Mesenchymal stem cell (in vitro differentiated cells and primary cell): ENCODE results near the gene DLG4.

ENCODE experiments used
- DNase-seq: peaks from one replicate; pipeline ENCODE4 v3.0.0-alpha.2; 2013
- H2AFZ ChIP-seq: one replicate; pipeline ENCODE4 v1.6.1; 2013; ENCODE audit warnings: low read depth, mild to moderate bottlenecking, control low read depth, inconsistent platforms, low read length, moderate library complexity
- H2AK5ac ChIP-seq: 2 replicates; pipeline ENCODE4 v1.6.1; 2013; ENCODE audit warnings: low read length, moderate library complexity, mild to moderate bottlenecking, inconsistent platforms; ENCODE audit not compliant: severe bottlenecking
- H2BK120ac ChIP-seq: one replicate; pipeline ENCODE4 v1.6.1; 2013; ENCODE audit warnings: low read depth, mild to moderate bottlenecking, inconsistent platforms, low read length, moderate library complexity
- H2BK12ac ChIP-seq, 2 experiments: one replicate each; pipeline ENCODE4 v1.6.1; 2013; ENCODE audit warnings: inconsistent platforms in 2 of 2, low read length in 2 of 2, mild to moderate bottlenecking in 2 of 2, moderate library complexity in 2 of 2, control low read depth in 1 of 2
- H2BK15ac ChIP-seq: one replicate; pipeline ENCODE4 v1.6.1; 2013; ENCODE audit warnings: mild to moderate bottlenecking, low read depth, inconsistent platforms; ENCODE audit not compliant: poor library complexity, severe bottlenecking
- H2BK5ac ChIP-seq: 2 replicates; pipeline ENCODE4 v1.6.1; 2013; ENCODE audit warnings: low read depth, mild to moderate bottlenecking, low read length, control low read depth, inconsistent platforms; ENCODE audit not compliant: poor library complexity, severe bottlenecking
- H3K14ac ChIP-seq, 2 experiments: one replicate each; pipeline ENCODE4 v1.6.1; 2013; ENCODE audit warnings: inconsistent platforms in 2 of 2, low read length in 2 of 2, control low read depth in 1 of 2, mild to moderate bottlenecking in 1 of 2, moderate library complexity in 1 of 2
- H3K18ac ChIP-seq, 2 experiments: one replicate each; pipeline ENCODE4 v1.6.1; 2013; ENCODE audit warnings: inconsistent platforms in 2 of 2, low read length in 2 of 2, control low read depth in 1 of 2, low read depth in 1 of 2, mild to moderate bottlenecking in 1 of 2
- H3K23ac ChIP-seq, 2 experiments: one replicate each; pipeline ENCODE4 v1.6.1; 2013; ENCODE audit warnings: inconsistent platforms in 2 of 2, low read length in 2 of 2, mild to moderate bottlenecking in 2 of 2, moderate library complexity in 2 of 2, control low read depth in 1 of 2
- H3K27ac ChIP-seq: 2 replicates; pipeline ENCODE4 v1.5.1; 2013; ENCODE audit warnings: mild to moderate bottlenecking, moderate library complexity, low read length, control low read depth, inconsistent platforms; ENCODE audit not compliant: poor library complexity, severe bottlenecking
- H3K27me3 ChIP-seq, 2 experiments: 2 replicates each; pipeline versions ENCODE4 v1.6.1 to v1.7.0; 2013; ENCODE audit warnings: low read length in 2 of 2, mild to moderate bottlenecking in 2 of 2, moderate library complexity in 2 of 2, control low read depth in 1 of 2, inconsistent platforms in 1 of 2; ENCODE audit not compliant: control insufficient read depth in 1 of 2, insufficient read depth in 1 of 2
- H3K36me3 ChIP-seq, 2 experiments: 2 replicates each; pipeline versions ENCODE4 v1.6.1 to v1.7.0; 2013; ENCODE audit warnings: low read length in 2 of 2, control low read depth in 1 of 2, inconsistent platforms in 1 of 2, low read depth in 1 of 2, mild to moderate bottlenecking in 1 of 2; ENCODE audit not compliant: insufficient read depth in 2 of 2, control insufficient read depth in 1 of 2
- H3K4ac ChIP-seq, 2 experiments: one replicate each; pipeline ENCODE4 v1.6.1; 2013; ENCODE audit warnings: inconsistent platforms in 2 of 2, low read length in 2 of 2, mild to moderate bottlenecking in 2 of 2, moderate library complexity in 2 of 2, control low read depth in 1 of 2, low read depth in 1 of 2
- H3K4me1 ChIP-seq: 2 replicates; pipeline ENCODE4 v1.6.1; 2013; ENCODE audit warnings: low read depth, low read length, control low read depth; ENCODE audit not compliant: control insufficient read depth, insufficient read depth
- H3K4me2 ChIP-seq: 2 replicates; pipeline ENCODE4 v1.6.1; 2013; ENCODE audit warnings: low read length, mild to moderate bottlenecking, inconsistent platforms; ENCODE audit not compliant: poor library complexity, severe bottlenecking
- H3K4me3 ChIP-seq, 2 experiments: 2 replicates each; pipeline versions ENCODE4 v1.5.1 to v1.7.0; 2013; ENCODE audit warnings: low read length in 2 of 2, mild to moderate bottlenecking in 2 of 2, control low read depth in 1 of 2, low read depth in 1 of 2; ENCODE audit not compliant: insufficient read depth in 1 of 2
- H3K79me1 ChIP-seq: replicated peaks from 2 replicates; pipeline ENCODE4 v1.6.1; 2013; ENCODE audit warnings: mild to moderate bottlenecking, control low read depth, low read length, inconsistent platforms; ENCODE audit not compliant: poor library complexity, severe bottlenecking
- H3K9ac ChIP-seq: 2 replicates; pipeline ENCODE4 v1.7.0; 2013; ENCODE audit warnings: mild to moderate bottlenecking, low read length, moderate library complexity
- H3K9me3 ChIP-seq: 2 replicates; pipeline ENCODE4 v1.7.0; 2013; ENCODE audit warnings: mild to moderate bottlenecking, low read length; ENCODE audit not compliant: control insufficient read depth
- H4K8ac ChIP-seq: one replicate; pipeline ENCODE4 v1.6.1; 2013; ENCODE audit warnings: inconsistent platforms, mild to moderate bottlenecking, low read length, moderate library complexity
- H4K91ac ChIP-seq: one replicate; pipeline ENCODE4 v1.6.1; 2013; ENCODE audit warnings: mild to moderate bottlenecking, low read length, inconsistent platforms
- WGBS: methylation state at CpG from one replicate; pipeline ENCODE4 v1.1.7; 2013; ENCODE audit warnings: mixed read lengths; 5-methylcytosine and 5-hydroxymethylcytosine counted together

DLG4 gene

DNA sequence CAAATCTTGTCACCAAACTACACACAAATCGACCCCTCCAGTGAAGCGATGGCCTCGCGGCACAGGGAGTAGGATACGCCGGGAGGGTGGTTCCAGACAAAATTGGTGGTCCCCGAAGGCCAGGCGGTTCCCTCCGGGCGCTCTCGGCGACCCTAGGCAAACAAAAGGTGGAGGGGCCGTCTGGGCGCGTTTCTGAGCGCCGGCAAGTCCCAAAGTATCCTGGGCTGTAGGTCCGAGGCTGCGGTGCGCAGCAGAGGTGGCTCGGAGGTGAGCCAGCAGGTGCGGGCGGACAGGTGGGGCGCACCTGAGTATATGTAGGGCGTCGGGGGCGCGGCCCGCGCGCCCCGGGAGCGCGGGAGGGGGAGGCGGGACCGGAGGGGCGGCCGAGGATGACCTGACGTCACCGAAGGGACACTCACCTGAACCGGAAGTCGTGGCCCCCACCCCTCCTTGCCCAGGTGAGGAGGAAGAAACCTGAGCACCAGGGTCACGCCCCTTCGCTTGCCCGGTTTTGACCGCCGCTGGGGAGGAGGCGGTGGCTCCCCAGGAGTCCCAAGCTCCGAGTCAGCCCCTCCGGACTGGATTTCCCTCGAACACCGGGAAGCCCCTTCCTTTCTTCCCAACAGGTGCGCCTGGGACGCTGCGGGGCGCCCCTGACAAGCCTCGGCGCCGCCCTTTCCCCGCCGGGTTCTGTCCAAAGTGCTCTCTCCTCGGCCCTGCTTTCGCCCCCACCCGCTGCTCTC, 42.7 kb upstream of the DLG4 start, which contains the start of gene CLDN7:
CLDN7 (minus strand) TSS at position 287 of the 743 bp plus-strand sequence. CDS start 435 bp downstream, outside the sequence.
- H3K4me2 ChIP-seq: peak within 1 kb of the TSS; percentile 86
- no peak within 1 kb of the TSS for H2BK5ac ChIP-seq
- WGBS: 8% methylated on average over 60 of the region's 64 CpGs
- no peak within 1 kb of the TSS for H2AK5ac ChIP-seq
- peak within 1 kb of the TSS in 1 of 2 experiments; percentile 2 for H3K14ac ChIP-seq
- peaks cover 13 to 21% of the 10 kb centered on the region in 2 experiments for H3K27me3 ChIP-seq
- H2BK15ac ChIP-seq: peak within 1 kb of the TSS; percentile 83
- no peak within 1 kb of the TSS for H3K27ac ChIP-seq
- peak within 1 kb of the TSS; percentile 54 to 73 for H3K4ac ChIP-seq
- H3K18ac ChIP-seq: peak within 1 kb of the TSS; percentile 71 to 94
- H4K91ac ChIP-seq: peak within 1 kb of the TSS; percentile 80
- no peak for DNase-seq
- no peaks in the 10 kb centered on the region for H3K9me3 ChIP-seq
- peak within 1 kb of the TSS; percentile 78 for H2AFZ ChIP-seq
- H3K9ac ChIP-seq: peak within 1 kb of the TSS; percentile 72
- H3K36me3 ChIP-seq: peaks cover 21% of the 10 kb centered on the region in 2 experiments
- peak within 1 kb of the TSS in 1 of 2 experiments; percentile 91 for H3K23ac ChIP-seq
- peak within 1 kb of the TSS in 1 of 2 experiments; percentile 57 for H2BK12ac ChIP-seq
- no peaks in the 10 kb centered on the region for H3K79me1 ChIP-seq
- peak within 1 kb of the TSS; percentile 98 for H4K8ac ChIP-seq
- H2BK120ac ChIP-seq: peak within 1 kb of the TSS; percentile 43
- peak within 1 kb of the TSS; percentile 56 to 68 for H3K4me3 ChIP-seq
- H3K4me1 ChIP-seq: peaks cover 26% of the 10 kb centered on the region

DNA sequence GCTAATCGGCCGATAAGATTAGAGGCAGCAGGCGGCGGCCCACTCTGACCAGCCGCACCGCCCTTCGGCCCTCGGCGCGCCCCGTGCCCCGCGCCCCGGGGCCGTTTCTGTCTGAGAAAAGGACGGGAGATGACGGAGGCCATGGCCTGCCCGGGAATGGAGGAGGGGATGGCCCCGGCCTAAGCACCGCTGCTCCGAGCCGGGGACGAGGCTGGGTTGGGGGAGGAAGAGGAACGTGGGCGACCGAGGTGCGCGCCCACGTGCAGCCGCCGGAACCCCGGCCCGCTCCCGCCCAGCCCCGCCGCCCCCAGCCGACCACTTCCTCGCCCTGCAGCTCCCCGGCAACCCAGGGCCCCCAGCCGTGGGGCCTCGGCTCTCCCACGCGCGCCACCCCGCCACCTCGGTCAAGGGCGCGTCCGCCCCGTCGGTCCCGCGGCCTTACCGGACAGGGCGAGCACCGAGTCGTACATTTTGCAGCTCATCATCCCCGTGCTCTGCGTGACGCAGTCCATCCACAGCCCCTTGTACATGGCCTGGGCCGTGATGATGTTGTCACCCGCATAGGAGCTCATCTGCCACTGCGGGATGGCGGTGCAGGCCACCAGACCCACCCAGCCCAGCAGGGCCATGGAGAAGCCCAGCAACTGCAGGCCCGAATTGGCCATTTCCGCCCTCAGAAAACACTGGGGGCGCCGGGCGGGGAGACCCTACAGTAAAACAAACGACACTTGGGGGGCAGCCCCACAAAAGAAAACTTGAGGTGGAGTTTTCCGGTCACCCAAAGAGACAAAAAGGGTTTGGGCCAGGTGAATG, 41.9 kb upstream of the DLG4 start:
- H4K91ac ChIP-seq: peak overlapping the region; percentile 80
- peak overlapping the region; percentile 72 for H3K9ac ChIP-seq
- peak overlapping the region in 1 of 2 experiments; percentile 0 for H2BK12ac ChIP-seq
- H3K36me3 ChIP-seq: peaks cover 26 to 29% of the 10 kb centered on the region in 2 experiments
- peaks cover 3% of the 10 kb centered on the region for H3K79me1 ChIP-seq
- H3K23ac ChIP-seq: peak overlapping the region in 1 of 2 experiments; percentile 91
- no peak for DNase-seq
- peak overlapping the region; percentile 98 for H4K8ac ChIP-seq
- peaks cover 26% of the 10 kb centered on the region for H3K4me1 ChIP-seq
- H3K18ac ChIP-seq: peak overlapping the region; percentile 40 to 94
- peak overlapping the region; percentile 78 for H2AFZ ChIP-seq
- 10% methylated on average over 58 of the region's 71 CpGs for WGBS
- H3K4ac ChIP-seq: peak overlapping the region; percentile 54 to 73
- peak overlapping the region; percentile 29 for H2BK120ac ChIP-seq
- peaks cover 13 to 21% of the 10 kb centered on the region in 2 experiments for H3K27me3 ChIP-seq
- no peak overlapping the region for H2BK5ac ChIP-seq
- no peaks in the 10 kb centered on the region for H3K9me3 ChIP-seq
- H3K4me2 ChIP-seq: peak overlapping the region; percentile 86
- H2BK15ac ChIP-seq: no peak overlapping the region
- H3K27ac ChIP-seq: no peak overlapping the region
- no peak overlapping the region for H2AK5ac ChIP-seq
- H3K4me3 ChIP-seq: peak overlapping the region; percentile 56 to 68
- H3K14ac ChIP-seq: peak overlapping the region in 1 of 2 experiments; percentile 2

DNA sequence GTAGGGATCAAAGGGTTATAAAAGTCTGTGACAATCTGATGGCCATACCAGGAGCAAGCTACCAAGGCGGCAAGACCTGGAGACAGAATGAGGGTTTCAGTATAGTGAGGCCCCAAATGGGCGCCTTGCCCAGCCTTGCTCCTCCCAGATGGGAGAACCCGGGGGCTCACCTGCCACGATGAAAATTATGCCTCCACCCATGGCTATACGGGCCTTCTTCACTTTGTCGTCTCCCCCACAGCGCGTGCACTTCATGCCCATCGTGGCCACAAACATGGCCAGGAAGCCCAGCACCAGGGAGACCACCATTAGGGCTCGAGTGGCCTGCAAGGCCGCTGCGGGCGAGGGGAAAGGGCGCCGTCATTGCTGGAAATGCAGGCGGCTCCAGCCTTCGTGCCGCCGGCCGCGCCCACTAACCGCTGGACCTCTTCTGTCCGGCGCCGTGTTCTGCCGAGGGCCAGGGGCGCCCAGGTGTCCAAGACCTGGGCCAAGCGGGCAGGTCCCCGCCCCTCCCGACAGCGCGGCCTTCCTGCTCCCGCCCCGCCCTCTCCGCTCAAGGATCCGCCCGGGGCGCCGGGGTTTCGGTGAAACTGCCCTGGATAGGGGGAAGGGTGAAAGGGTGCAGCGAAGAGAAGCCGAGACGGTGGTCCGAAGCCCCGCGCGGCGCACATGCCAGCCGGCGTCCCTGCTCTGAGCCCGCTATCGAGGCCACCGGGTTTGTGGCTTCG, 41.2 kb upstream of the DLG4 start:
- H3K4me1 ChIP-seq: peaks cover 26% of the 10 kb centered on the region
- peak overlapping the region; percentile 86 for H3K4me2 ChIP-seq
- H3K18ac ChIP-seq: peak overlapping the region; percentile 40 to 94
- peaks cover 13 to 21% of the 10 kb centered on the region in 2 experiments for H3K27me3 ChIP-seq
- WGBS: 14% methylated on average over 54 of the region's 54 CpGs
- H2AFZ ChIP-seq: peak overlapping the region; percentile 78
- DNase-seq: no peak
- peak overlapping the region; percentile 98 for H4K8ac ChIP-seq
- peak overlapping the region; percentile 29 for H2BK120ac ChIP-seq
- peaks cover 6% of the 10 kb centered on the region for H3K79me1 ChIP-seq
- H3K14ac ChIP-seq: no peak overlapping the region
- H3K4me3 ChIP-seq: peak overlapping the region; percentile 56 to 68
- peaks cover 32 to 36% of the 10 kb centered on the region in 2 experiments for H3K36me3 ChIP-seq
- no peaks in the 10 kb centered on the region for H3K9me3 ChIP-seq
- peak overlapping the region; percentile 54 to 73 for H3K4ac ChIP-seq
- peak overlapping the region in 1 of 2 experiments; percentile 91 for H3K23ac ChIP-seq
- peak overlapping the region in 1 of 2 experiments; percentile 19 for H2BK12ac ChIP-seq
- no peak overlapping the region for H2BK5ac ChIP-seq
- H2AK5ac ChIP-seq: no peak overlapping the region
- H4K91ac ChIP-seq: peak overlapping the region; percentile 80
- peak overlapping the region; percentile 72 for H3K9ac ChIP-seq
- no peak overlapping the region for H3K27ac ChIP-seq
- no peak overlapping the region for H2BK15ac ChIP-seq
